Fibroblast of upper back skin (primary cell): Measurements from ENCODE around the gene ARSJ.

Source experiments
- DNase-seq: peaks from one replicate; pipeline ENCODE4 v3.0.0-alpha.2; 2013

ARSJ gene

DNA sequence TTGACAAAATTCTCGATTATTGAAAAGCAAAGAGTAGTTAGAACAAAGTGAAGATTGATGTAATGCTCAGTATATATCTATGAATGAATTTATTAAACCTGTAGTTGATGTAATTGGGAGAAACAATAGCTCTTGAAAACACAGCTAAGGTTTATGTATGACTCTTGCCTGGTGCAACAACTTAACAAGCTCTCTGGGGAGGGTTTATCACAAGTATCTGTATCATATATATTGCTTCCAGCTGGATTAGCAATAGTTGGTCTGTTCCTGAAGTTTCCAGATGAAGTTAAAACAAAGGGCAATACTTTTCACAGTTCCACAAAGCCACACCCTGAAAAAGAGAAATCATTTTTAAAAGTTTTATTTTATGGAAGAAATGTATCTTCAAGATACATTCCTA lies 91.4 kb downstream of the ARSJ start:
- peak; percentile 56 for DNase-seq

DNA sequence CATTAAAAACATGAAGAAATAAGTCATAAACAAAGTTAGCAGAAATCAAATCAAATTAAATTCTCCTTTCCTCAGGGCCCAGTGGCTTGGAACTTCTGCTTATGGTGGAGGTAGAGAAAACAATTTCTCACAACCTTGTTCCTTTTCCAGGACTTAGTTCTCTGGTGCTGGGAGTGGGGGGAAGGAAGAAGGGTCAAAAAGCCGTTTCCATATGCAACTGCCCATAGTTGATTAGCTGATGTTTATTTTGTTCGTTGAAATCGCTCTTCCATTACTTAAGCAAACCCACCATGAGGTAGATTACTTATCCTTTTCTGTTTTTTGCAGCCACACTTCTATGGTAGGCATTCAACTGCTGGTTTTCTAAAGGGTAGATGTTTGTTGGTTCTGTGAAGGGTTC lies 94.2 kb downstream of the ARSJ start:
- no peak for DNase-seq

DNA sequence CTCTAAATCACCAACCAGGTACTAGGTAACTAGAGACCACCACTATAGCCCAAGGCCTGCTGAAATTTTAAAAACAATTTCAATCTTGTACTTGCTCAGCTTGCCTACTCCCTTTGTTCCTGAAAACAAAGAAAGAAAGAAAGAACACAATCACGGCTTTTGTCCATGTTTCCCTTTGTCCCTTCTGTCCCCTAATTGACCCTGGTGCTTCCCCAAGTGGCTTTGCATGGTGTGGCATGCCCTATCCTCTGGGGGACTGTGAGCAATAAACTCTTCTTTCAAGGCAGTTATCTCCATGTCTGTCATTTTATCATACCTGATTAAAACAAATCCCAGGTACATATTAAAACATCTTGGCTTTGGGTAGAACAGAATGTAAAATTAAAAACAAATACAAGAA lies 94.8 kb downstream of the ARSJ start:
- no peak for DNase-seq

DNA sequence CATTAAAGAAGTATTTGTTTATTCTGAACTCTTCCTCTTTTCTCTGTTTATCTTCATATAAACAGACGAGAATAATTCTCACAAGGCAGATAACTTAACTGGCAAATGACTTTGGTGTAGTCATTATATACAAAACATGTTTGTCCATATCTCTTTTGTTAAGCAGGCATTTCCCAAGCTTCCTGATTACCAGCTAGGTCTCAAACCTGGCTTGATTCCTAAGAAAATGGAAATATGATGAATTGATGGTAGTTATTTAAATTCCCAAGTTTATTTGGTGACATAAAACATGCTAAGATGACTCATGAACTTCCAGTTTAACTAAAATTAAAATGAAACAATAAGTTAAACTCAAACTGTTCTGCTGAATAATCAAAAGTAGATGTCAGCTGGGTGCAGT lies 96.8 kb downstream of the ARSJ start:
- no peak for DNase-seq

DNA sequence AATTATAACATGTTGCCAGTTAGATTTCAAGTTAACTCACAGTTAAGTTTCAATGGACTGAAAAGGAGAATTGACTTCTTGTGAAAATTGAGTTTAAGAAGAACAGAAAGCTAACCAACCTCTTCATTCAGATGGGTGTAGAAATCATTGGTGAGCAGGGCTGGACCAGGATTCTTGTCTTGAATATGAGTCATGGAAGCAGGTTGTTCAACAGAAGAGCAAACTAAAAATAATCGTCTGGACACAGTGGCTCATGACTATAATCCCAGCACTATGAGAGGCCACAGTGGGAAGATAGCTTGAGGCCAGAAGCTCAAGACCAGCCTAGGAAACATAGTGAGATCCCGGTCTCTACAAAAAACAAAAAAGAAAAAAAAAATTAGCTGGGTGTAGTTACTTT lies 98.2 kb downstream of the ARSJ start:
- DNase-seq, result no peak

DNA sequence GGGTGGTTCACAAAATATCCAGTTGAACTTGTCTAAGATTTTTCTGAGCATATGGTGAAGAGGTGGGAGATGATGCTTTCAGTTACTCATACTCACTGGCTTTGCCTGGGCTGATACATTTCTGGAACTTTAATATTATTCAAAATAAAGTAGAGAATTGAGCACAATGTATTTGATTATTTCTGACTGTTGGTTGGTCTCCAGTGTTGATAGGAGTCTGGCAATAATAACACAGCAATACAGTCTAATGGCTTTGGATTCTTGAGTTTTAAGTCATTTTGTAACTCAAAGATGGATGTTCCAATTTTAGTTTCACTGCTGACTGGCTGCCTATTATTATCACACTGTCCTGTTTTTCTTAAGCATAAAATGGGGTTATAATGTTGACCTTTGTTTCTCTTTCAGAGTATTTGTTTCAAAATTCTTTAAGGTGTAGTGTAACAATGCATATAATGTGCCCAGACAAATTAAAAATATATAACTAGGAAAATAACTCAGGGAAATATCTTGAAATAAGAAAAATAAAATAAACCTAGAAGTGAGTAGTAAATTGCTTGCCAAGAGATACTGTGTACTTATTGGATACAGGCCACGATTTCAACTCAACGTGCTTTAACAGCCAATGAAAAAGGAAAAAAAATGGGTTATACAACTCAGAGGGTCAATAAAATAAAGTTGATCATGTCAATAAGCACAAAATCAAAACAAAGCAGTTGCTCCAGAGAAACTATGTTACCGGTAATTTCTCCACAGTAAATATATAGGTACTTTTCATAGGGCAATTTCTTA lies 99.0 kb downstream of the ARSJ start:
- no peak for DNase-seq

DNA sequence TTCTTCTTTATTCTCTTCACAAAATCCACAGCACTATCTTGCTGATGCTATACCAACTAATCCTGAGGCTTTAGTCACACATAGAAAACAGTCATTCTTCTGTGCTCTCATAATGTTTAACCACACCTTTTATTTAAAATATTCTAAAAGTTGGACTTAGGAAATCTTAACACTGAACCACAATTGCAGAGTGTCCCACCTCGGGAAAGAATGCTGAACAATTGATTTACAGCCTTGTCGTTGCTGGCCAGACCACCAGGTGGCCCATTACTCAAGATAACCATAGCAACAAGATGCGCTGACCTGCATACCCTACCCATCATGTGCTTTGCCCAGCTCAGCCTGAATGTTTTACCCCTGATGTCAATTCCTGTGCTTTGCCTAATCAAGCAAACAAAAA lies 100.8 kb downstream of the ARSJ start:
- DNase-seq, result peak; percentile 70

DNA sequence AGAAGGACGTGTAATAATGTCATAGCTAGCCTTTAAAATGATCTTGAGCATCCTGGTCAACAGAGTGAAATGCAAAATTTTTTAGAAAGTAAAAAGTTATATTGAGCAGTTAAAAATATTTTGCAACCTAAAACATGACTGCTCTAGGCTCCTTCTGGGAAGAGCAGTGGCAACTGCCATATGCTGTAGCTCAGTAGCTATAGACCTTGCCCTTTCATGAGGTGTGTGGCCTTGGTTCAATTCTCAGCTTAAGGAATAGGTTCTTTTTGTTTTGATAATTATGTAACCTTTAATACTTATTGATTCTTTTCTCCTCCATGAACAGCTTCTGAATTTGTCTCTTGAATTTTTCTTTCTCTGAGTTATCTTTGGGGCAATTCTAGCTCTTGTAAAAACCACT lies 105.0 kb downstream of the ARSJ start:
- DNase-seq, result no peak

DNA sequence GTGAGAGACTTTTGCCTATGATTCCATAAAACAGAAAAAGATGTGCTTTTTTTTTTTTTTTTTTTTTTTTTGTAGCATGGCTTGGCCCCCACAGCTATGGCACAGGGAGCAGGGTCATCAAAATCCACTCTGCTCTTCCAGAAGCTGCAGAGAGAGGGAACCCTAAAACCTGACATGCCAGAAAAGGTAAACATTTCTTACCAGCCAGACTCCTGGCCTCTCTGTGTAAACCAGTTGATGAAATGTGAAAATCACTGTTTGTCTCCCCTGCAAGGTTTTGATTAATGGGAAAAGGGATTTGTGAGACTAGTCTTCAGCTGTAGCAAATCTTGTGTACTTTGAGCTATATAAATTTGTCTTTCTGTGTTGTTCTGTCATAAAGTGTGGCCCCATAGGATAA lies 105.9 kb downstream of the ARSJ start:
- DNase-seq, result no peak

DNA sequence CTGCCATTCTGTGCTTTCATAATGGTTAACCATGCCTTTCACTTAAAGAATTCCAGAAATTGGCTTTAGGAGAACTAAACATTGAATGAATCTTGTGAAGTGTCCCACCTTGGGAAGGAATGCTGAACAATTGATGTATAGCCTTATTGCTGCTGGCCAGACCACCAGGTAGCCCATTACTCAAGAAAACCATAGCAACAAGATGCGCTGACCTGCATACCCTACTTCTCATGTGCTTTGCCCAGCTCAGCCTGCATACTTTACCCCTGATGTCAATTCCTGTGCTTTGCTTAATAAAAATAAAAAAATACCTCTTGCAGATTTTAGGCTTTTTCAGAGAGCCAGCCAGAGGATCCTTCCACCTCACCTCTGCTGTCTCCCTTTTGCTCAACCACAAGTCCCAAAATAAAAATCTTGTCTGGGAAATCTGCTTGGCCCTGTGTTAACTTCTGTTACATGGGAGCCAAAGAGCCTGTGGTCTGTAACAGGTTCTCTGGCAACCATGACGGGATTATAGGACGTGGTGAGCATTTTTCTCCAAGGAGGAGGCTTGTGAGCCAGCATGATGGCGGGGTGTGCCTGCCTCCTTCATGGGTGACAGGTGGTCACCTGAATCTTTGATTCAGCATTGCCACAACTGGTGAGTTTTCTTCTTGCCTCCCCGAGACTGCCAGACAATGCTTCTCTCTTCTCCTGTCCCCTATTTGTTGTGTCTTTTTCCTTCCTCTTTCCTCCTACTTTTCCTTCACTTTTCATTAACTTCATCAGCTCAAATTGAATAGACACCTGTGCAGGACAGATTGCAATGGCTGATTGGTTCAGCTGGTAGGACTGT lies 106.8 kb downstream of the ARSJ start:
- DNase-seq, result peak; percentile 28

DNA sequence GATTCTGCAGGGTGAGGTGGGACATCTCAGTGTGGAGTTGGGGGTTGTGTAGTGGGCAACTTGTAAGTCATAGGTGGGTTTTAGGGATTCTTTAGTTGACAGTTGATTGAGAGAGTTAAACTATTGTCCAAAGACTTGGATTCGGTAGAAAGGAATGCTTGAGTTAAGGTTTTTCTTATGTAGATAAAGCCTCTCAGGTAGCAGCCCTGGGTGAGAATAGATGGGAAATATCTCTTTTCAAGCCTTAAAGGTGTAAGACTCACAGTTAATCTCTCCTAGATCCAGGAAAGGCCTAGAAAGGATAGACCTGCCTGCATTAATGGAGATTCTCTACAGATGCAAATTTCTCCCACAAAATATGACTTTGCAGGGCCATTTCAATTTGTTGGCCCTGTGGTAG lies 108.4 kb downstream of the ARSJ start:
- DNase-seq, result no peak

DNA sequence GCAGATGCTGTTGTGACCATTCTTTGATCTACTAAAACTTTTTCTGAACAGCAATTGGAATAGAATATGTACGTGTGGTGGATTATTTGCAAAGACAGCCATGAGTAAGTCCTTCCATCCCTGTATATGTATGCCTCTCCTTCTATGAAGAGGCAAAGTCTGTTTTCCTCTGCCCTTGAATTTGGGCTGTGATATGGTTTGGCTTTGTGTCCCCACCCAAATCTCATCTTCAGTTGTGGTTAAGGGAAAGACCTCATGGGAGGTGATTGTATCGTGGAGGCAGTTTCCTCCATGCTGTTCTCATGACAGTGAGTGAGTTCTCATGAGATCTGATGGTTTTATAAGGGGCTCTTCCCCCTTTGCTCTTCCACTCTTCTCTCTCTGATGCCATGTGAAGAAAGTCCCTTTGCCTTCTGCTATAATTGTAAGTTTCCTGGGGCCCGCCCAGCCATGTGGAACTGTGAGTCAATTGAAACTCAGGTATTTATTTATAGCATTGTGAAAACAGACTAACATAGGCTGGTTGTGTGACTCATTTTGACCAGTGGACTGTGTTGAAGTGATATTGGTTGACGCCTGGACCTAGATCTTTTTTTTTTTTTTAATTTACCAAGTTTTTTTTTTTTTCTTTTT lies 109.6 kb downstream of the ARSJ start:
- DNase-seq, result peak; percentile 33

DNA sequence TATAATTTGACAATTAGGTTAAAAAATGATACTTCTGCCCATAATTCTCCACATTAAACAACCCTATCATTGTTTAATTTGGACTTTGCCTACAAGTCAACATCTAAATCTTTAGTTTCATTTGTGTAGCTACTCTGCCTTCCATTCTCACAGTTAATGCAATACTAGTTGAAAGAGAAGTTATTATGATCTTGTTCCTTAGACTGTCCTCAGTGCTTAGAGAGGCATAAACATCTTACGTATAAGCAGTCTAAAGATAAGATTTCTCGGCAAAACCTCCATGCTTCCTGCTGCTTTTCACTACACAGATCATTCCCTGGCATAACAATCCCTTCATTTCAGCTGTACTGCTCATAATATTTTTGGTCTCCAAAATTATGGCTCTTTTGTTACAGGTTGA lies 112.8 kb downstream of the ARSJ start:
- DNase-seq, result no peak

DNA sequence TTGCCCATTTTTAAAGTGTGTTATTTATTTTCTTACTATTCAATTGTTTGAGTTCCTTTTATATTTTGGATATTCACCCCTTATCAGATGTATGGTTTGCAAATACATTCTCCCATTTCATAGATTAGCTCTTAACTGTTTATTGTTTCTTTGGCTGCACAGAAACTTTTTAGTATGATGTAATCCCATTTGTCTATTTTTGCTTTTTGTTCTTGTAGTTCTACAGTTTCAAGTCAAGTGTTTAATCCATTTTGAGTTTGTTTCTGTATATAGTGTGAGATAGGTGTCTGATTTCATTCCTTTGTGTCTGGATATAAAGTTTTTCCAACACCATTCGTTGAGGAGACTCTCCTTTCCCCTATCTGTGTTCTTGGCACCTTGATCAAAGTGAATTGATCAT lies 120.5 kb downstream of the ARSJ start:
- no peak for DNase-seq

DNA sequence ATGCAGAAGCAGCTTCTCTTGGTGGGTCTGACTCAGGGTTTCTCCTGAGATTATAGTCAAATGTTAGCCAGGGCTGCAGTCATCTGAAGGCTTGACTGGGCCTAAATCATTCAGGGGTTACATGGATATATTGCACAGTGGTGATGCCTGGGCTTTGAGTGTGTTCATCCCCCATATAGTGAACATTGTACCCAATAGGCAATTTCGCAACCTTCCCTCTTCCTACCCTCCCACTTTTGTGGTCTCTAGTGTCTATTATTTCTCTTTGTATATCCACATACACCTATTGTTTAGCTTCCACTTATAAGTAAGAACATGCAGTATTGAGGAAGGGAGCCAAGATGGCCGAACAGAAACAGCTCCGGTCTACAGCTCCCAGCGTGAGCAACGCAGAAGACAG lies 127.6 kb downstream of the ARSJ start:
- DNase-seq, result no peak
